ENCODE results near the gene ATP6V1E1. TPM values are rescaled to one million over a fixed set of nuclear protein-coding genes. Genes with fewer than 3 reads are reported as not detected.

ATP6V1E1 gene
- polyA plus RNA-seq, 1 experiment, result 198 TPM

- POLR2A ChIA-PET, result no interaction called here
- Histone ChIP-seq H3K4me3 (ENCODE audit: low read depth, low read length) (no peak overlapping the region), H3K27ac (ENCODE audit: low read depth, low read length) (no peak overlapping the region), H3K9me3 (ENCODE audit: control insufficient read depth, insufficient read depth, low read length) (no peaks in the 10 kb centered on the region), H3K27me3 (ENCODE audit: control insufficient read depth, insufficient read depth, low read length) (peaks cover 4% of the 10 kb centered on the region)
- CTCF ChIA-PET, result interaction anchor here (2.0 kb wide), 1 partner anchor 16 kb away, joined by 8 read pairs; no protein-coding TSS in a partner anchor
- no peak for TF ChIP-seq CTCF (IDR thresholded peaks at IDR 0.05; ENCODE audit: low read depth, low read length)
- no peak for DNase-seq (ENCODE audit: low read depth, low spot score)
Observed at GRCh38 chr22:17542452-17542851, 86.1 kb downstream of the ATP6V1E1 start.

Other genes with a start within 250 kb of the ATP6V1E1 start
- gene SLC25A18, start 65.3 kb downstream of the ATP6V1E1 start, polyA plus RNA-seq (2011; rRNA removed), result not detected in 2 replicates
- 64.1 and 66.0 TPM in 2 replicates for gene BCL2L13, start 10.0 kb upstream of the ATP6V1E1 start, polyA plus RNA-seq (2011; rRNA removed)
- gene BID, start 145.7 kb upstream of the ATP6V1E1 start, polyA plus RNA-seq (2011; rRNA removed), result 65.3 and 88.5 TPM in 2 replicates